Dermis blood vessel endothelial cell (primary cell): ENCODE measurements around the gene PCP2. TPM values are rescaled to one million over a fixed set of nuclear protein-coding genes. Genes with fewer than 3 reads are reported as not detected.

Experiments used
- DNase-seq: peaks from one replicate; pipeline ENCODE4 v3.0.0; 2010
- total RNA-seq: library from RNA; depleted of rRNA; stranded (reverse); fragments of >200 nt; gene quantifications from 2 replicates; pipeline ENCODE4 v1.2.3, GENCODE V29; 2014

Gene PCP2
- total RNA-seq, 1 donor from 2014 or later, result not detected

DNA sequence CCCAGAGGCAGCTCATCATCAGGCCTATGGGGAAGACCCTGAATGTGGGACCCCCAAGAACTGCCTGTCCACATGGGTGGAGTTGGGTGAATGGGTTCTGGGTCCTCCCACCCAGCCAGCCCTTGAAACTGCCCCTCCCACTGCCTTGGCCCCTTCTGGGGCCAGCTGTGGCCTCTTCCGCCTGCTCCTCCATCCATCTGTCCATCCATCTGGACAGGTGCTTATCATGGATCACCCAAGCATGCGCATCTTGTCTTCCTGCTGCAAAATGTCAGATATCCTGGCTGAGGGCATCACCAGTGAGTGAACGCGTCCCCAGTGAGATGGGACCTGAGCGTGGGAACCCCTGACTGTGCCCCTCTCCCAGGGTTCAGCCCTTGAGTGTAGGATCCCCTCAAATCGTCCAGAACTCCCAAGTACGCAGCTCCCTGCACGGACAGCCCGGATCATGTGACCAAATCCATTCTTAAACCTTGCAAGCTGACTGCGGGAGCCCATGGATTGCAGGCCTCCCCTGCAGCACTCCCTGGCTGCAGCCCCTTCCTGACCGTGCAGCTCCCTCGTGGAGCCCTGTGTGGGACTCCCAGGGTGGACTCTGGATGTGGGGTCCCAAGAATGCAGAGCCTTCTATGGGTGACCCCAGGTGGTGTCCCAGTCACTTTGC is 5.4 kb upstream of the PCP2 start:
- no peak for DNase-seq

DNA sequence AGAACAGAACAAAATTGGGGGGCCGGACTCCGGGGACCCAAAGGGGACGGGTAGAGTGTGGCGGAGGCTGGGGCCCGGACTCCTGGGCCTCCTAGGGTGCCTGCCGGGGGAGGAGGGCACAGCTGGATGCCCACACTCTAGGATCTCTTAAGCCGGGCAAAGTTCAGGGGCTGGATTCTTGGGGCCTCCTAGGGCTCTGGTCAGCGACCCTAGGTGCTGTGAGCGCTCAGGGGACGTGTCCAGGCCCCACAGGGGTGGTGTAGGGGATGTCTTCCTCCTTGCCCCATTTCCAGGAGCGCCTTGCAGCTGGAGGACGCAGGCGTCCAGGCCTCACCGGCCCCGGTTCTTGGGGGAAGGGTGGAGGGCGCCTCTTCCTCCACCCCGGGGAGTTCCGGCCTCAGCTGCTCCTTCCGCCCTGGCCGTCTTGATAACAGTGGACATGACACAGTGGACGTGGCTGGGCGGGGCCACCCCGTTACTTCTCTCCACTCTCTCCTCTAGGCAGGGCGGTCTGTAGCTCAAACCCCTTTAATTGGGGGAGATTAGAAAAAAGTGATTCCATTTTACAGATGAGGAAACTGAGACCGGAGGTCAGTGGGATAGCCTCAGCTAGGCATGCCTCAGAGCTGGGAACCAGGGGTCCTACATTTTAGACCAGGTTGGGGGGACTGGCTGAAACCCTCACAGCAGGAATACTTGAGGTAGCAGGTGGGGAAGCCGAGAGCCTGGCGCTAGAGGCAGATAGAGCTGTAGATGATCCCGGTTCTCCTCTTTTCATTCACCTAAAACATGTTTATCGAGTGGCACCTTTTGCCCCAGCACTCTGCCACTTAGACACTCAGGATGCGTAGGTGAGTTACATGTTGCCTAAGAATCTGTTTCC is 4.1 kb upstream of the PCP2 start:
- DNase-seq, result peak; percentile 35

- peak; percentile 59 for DNase-seq
Observed at GRCh38 chr19:7636691-7637373, 3.3 kb upstream of the PCP2 start, which contains the start of gene STXBP2. Gene STXBP2 (plus strand): TSS chr19:7637110. CDS start chr19:7637150, 40 bp downstream.

GRCh38 chr19:7636317-7636690 is 2.8 kb upstream of the PCP2 start:
- DNase-seq, result no peak

- DNase-seq, result no peak
Observed at GRCh38 chr19:7635670-7636069, 2.2 kb upstream of the PCP2 start.

GRCh38 chr19:7632340-7633203 is 947 bp downstream of the PCP2 start:
- DNase-seq, result no peak

DNA sequence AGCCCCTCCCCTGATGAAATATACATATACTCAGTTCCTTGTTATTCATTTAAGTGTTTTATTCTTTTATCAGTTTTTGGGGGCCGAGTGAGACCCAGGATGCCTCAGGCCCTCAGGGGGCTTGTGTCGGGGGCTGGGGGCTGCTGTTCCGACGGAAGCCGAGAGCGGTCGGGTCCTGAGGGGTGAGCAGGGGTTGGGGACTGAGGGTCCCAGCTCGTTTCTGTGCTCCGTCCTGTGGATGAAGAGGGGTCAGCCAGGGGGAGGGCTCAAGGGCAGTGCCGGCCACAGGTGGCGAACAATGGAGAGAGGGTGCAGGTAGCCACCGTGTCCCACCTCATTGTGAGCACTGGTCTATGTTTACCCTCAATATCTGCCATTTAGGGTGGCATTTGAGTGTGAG is 1.9 kb downstream of the PCP2 start:
- no peak for DNase-seq

- peak; percentile 99 for DNase-seq
Observed at GRCh38 chr19:7629347-7630054, 4.0 kb downstream of the PCP2 start, which contains the start of the genes PET100 and XAB2. Gene PET100 (plus strand): TSS chr19:7629793. CDS start chr19:7629834, 41 bp downstream. Gene XAB2 (minus strand): TSS chr19:7629545. CDS start chr19:7629527, 18 bp downstream.

GRCh38 chr19:7628589-7629311 is 4.8 kb downstream of the PCP2 start:
- no peak for DNase-seq

DNA sequence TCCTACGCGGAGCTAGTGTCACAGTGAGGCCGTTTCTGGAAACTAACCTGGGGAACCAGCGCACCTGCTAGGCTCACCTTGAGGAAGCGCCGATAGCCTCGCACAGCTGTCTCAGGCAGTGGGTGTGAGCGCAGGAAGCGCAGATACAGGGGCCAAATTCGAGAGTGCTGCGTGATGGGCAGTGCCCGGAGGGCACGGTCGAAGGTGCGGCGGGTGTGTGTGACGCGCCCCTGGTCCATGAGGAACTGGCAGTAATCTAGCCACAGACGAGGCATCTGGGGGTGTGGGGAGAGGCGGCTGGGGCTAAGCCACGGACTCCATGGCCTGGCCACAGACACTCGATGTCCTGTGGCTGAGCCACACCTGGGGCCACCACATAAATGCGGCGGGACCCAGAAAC is 6.4 kb downstream of the PCP2 start:
- DNase-seq, result no peak

DNA sequence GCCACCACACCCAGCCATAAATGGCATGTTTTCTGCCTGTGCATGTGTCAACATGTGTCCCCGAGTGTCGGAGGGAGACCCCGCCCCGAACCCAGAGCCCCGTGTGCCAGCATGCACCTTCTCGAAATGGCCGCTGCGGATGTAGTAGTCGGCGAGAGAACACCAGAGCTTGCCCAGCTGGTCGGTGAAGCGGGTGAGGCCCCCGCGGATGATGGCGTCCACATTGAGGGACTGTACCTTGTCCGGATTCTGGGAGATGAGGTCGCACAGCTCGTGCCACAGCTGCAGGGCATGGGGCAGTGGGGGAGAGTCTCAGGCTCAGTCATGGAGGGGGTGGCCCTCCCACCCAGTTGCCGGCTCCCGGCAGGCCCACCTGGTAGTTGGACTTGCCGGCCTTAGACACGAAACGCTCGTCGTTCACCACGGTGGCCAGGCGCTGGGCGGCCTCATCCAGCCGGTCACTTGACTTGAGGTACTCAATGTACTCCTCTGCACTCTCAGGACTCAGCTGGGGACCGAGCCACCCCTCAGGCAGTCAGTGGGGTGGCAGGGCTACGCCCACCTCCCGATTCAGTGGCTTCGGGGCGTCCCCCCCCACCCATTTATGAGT is 7.7 kb downstream of the PCP2 start:
- DNase-seq, result no peak

DNA sequence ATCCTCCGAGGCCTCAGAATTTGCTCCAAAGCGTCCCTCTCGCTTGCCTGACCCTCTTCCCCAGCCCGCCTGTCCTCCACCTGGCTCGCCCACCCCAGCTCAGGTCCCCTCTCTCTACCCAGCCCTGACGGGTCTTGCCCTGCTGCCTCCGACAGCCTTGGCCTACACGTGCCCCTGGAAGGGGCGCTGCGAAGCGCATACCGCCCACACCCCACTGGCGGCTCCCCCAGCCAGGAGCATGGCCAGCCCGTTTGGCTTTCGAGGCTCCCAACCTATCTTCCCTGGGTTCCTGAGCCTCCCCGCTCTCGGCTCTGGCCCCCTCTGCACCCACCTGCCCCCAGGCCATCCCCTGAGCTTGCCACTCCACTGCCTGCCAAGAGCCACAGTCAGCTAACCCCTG is 8.7 kb downstream of the PCP2 start:
- DNase-seq, result no peak

- DNase-seq, result no peak
Observed at GRCh38 chr19:7623725-7624603, 9.6 kb downstream of the PCP2 start.

DNA sequence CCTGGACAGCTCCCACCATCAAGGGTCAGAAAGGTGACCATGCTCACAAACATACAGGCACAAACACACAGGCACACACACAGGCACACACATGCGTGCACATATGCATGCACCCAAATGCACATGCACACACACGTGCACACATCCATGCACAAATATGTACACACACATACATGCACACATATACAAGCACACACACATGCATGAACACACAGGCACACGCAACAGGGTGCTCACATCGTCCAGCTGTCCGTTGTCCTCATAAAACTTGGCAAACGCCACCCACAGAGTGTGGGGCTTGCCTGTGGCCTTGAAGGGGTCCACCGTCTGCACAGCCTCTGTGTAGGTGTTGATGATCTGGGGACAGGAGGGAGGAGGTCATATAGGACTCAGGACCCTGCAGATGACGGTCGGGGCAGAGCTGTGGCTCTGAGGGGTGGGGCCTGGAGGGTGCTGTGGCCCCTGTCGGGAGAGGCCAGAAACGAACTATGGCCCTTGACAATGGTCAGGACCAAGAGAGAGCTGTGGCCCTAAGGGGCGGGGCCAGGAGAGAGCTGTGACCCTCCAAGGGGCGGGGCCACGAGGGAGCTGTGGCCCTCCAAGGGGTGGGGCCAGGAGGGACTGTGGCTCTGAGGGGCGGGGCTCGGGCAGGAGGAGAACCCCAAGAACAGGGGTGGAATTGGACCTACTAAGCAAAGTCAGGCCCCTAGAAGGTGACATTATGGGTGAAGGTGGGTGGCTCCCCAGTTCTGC is 10.4 kb downstream of the PCP2 start:
- no peak for DNase-seq

DNA sequence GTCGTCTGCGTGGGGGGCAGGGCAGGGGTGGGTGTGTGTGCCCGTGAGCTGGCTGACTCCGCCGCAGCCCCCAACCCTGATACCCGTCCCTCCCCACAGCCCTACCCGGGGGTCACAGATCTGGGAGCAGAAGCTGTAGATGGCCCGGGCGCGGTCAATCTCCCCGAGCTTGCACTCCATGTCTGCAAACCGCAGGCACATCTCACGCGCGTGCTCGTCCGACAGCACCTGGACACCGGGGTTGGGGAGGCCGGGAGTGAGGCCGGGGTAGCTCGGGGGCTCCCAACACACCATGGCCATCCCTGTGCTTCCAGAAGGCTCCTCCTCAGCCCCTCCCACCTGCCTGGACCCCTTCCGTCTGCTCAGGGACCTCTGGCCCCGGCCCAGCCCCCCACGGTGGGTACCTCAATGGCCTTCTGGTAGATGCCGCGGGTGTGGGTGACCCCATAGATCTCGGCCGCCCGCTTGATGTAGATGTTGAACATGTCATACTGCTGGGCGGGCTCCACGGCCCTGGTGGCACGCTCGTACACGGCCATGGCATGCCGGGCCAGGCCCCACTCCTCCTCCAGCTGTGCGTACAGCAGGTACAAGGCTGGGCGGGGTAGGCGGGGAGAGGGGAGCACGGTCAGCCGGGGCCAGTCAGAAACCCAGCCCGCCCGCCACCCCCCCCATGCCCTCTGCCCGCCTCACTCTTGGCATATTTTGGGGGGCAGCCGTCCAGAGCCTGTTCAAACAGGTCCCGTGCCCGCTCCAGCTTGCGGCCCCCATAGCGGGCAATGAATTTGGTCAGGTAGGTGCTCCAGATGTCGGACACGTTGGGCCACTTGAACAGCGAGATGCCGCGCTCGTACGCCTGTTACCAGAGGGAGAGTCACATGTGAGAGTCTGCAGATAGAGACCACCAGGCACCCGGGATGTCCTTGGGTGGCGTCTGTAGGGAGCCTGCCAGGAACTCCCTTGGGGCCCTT is 12.8 kb downstream of the PCP2 start:
- no peak for DNase-seq

GRCh38 chr19:7619671-7620441 is 13.7 kb downstream of the PCP2 start:
- no peak for DNase-seq
